SW480 (cell line): ENCODE measurements around the gene ARL8B.
"Not testable (repeated sequence)": the region's sequence is repeated elsewhere in the genome, so short reads cannot be mapped to it uniquely, and the experiment has no call there.

Source experiments
- DNase-seq: peaks from one replicate; pipeline ENCODE4 v3.0.0-alpha.2; 2016; ENCODE audit warnings: low spot score

Gene ARL8B

GRCh38 chr3:5145120-5145519, 23.0 kb downstream of the ARL8B start:
- DNase-seq = no peak

- not testable (repeated sequence) for DNase-seq
Observed at GRCh38 chr3:5147152-5147551, 25.1 kb downstream of the ARL8B start.

- DNase-seq = no peak
Observed at GRCh38 chr3:5149306-5149880, 27.3 kb downstream of the ARL8B start.

GRCh38 chr3:5151586-5151985, 29.5 kb downstream of the ARL8B start:
- DNase-seq = no peak

GRCh38 chr3:5153074-5153473, 31.0 kb downstream of the ARL8B start:
- no peak for DNase-seq

- DNase-seq = no peak
Observed at GRCh38 chr3:5155241-5155640, 33.1 kb downstream of the ARL8B start.

- no peak for DNase-seq
Observed at GRCh38 chr3:5160321-5160720, 38.2 kb downstream of the ARL8B start.

GRCh38 chr3:5160940-5161858, 39.1 kb downstream of the ARL8B start:
- no peak for DNase-seq

GRCh38 chr3:5162102-5162501, 40.0 kb downstream of the ARL8B start:
- peak; percentile 32 for DNase-seq

GRCh38 chr3:5165698-5166097, 43.6 kb downstream of the ARL8B start:
- no peak for DNase-seq

GRCh38 chr3:5166846-5167245, 44.8 kb downstream of the ARL8B start:
- DNase-seq = no peak

GRCh38 chr3:5168110-5168509, 46.0 kb downstream of the ARL8B start:
- no peak for DNase-seq

GRCh38 chr3:5169807-5170206, 47.7 kb downstream of the ARL8B start:
- DNase-seq = no peak

- DNase-seq = no peak
Observed at GRCh38 chr3:5170975-5171374, 48.9 kb downstream of the ARL8B start.

GRCh38 chr3:5172018-5172417, 49.9 kb downstream of the ARL8B start:
- no peak for DNase-seq

GRCh38 chr3:5179036-5179435, 56.9 kb downstream of the ARL8B start:
- not testable (repeated sequence) for DNase-seq

GRCh38 chr3:5181469-5182141, 59.5 kb downstream of the ARL8B start:
- DNase-seq = no peak

- not testable (repeated sequence) for DNase-seq
Observed at GRCh38 chr3:5183714-5184113, 61.6 kb downstream of the ARL8B start.

- no peak for DNase-seq
Observed at GRCh38 chr3:5184499-5184898, 62.4 kb downstream of the ARL8B start.

- no peak for DNase-seq
Observed at GRCh38 chr3:5185093-5185673, 63.1 kb downstream of the ARL8B start.

- DNase-seq = no peak
Observed at GRCh38 chr3:5186089-5186857, 64.2 kb downstream of the ARL8B start.

- no peak for DNase-seq
Observed at GRCh38 chr3:5186858-5187155, 64.7 kb downstream of the ARL8B start.
